ENCODE measurements around the gene VSTM1.

VSTM1 gene

GRCh38 chr19:53991224-53992113, 72.2 kb downstream of the VSTM1 start, which contains the start of gene CACNG6:
CACNG6 (plus strand) TSS chr19:53991637; CDS start chr19:53992878, 1,241 bp downstream.
- no peak for DNase-seq
- H3K27ac ChIP-seq (ENCODE audit: low read length) = no peak within 1 kb of the TSS
- H2AFZ ChIP-seq (ENCODE audit: low read length) = no peak within 1 kb of the TSS
- no peaks in the 10 kb centered on the region for H3K79me2 ChIP-seq (ENCODE audit: low read length)
- no peaks in the 10 kb centered on the region for H3F3A ChIP-seq (ENCODE audit: insufficient read depth, low read length)
- H4K20me1 ChIP-seq (ENCODE audit: insufficient read depth, low read length) = no peaks in the 10 kb centered on the region
- no peak within 1 kb of the TSS for H3K4me2 ChIP-seq (ENCODE audit: low read depth, low read length)
- H3K4me3 ChIP-seq (ENCODE audit: low read length) = no peak within 1 kb of the TSS
- no peaks in the 10 kb centered on the region for H3K36me3 ChIP-seq (replicated peaks; ENCODE audit: insufficient read depth, low read length)
- no peak within 1 kb of the TSS for H3K9ac ChIP-seq (ENCODE audit: low read length)
- H3K9me2 ChIP-seq (replicated peaks; ENCODE audit: insufficient read depth, low read length) = no peaks in the 10 kb centered on the region
- H3K27me3 ChIP-seq (replicated peaks; ENCODE audit: insufficient read depth, low read length) = peaks cover 18% of the 10 kb centered on the region
- H3K4me1 ChIP-seq (ENCODE audit: low read length) = no peaks in the 10 kb centered on the region
- H3K9me3 ChIP-seq (replicated peaks; ENCODE audit: insufficient read depth, low read length) = no peaks in the 10 kb centered on the region
- TF ChIP-seq EZH2 (optimal IDR thresholded peaks at IDR 0.05; ENCODE audit: low read depth, low read length) (no peak), EZH2phosphoT487 (IDR thresholded peaks at IDR 0.05; ENCODE audit: low read length) (no peak), CTCF (IDR thresholded peaks at IDR 0.05; ENCODE audit: low read length) (no peak)
